Measurements from ENCODE around the gene SPC25. TPM values are rescaled to one million over a fixed set of nuclear protein-coding genes. Genes with fewer than 3 reads are reported as not detected.

The SPC25 gene
- total RNA-seq, 1 experiment from 2014 or later: 28.6 TPM

DNA sequence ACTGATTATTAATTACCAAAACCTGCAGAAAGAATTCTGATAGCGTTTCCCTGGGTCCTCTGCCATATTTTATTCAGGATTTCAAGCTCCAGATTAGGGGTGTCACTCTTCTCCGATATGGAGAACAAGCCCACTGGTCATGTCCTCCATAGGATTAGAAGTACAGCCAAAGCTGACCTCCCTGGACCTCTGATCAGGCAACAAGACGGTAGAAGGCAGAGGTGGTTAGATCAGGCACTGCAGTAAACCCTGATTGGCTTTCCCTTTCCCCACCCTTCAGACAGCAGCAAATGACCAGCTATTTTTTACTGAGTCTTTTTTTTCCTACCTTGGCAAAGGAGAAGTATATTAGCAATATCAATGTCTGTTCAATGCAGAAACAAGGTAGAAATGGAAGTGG lies 37.7 kb downstream of the SPC25 start:
- H3K9me3 Mint-ChIP-seq: peaks cover 6% of the 10 kb centered on the region
- H3K4me1 Mint-ChIP-seq: peaks cover 17% of the 10 kb centered on the region
- no peak for DNase-seq (ENCODE audit: low spot score)
- no peak overlapping the region for H3K4me3 Mint-ChIP-seq
- no peaks in the 10 kb centered on the region for H3K27me3 Mint-ChIP-seq (ENCODE audit: low read depth)
- peaks cover 10% of the 10 kb centered on the region for H3K36me3 Mint-ChIP-seq
- ChIA-PET POLR2A (no interaction called here), CTCF (interaction anchor here (0.7 kb wide), 1 partner anchor 506 kb away, joined by 3 read pairs; no protein-coding TSS in a partner anchor)
- TF ChIP-seq AR (CRISPR knock-in tag; IDR thresholded peaks at IDR 0.05) (no peak), RELA (CRISPR knock-in tag; IDR thresholded peaks at IDR 0.05; ENCODE audit: borderline replicate concordance) (no peak), ATF2 (CRISPR knock-in tag; IDR thresholded peaks at IDR 0.05; ENCODE audit: borderline replicate concordance, low read depth) (no peak), ATF1 (CRISPR knock-in tag; IDR thresholded peaks at IDR 0.05) (no peak), PRRX2 (CRISPR knock-in tag; IDR thresholded peaks at IDR 0.05) (no peak), NFYB (CRISPR knock-in tag; conservative IDR thresholded peaks at IDR 0.05; ENCODE audit: low read depth) (no peak), STAT6 (CRISPR knock-in tag; conservative IDR thresholded peaks at IDR 0.05; ENCODE audit: low read depth) (no peak), NR2C2 (CRISPR knock-in tag; IDR thresholded peaks at IDR 0.05) (no peak), ERG (CRISPR knock-in tag; IDR thresholded peaks at IDR 0.05) (no peak), ESRRA (CRISPR knock-in tag; IDR thresholded peaks at IDR 0.05; ENCODE audit: borderline replicate concordance) (no peak), SMAD3 (CRISPR knock-in tag; IDR thresholded peaks at IDR 0.05; ENCODE audit: borderline replicate concordance) (no peak), ZNF317 (CRISPR knock-in tag; IDR thresholded peaks at IDR 0.05; ENCODE audit: borderline replicate concordance, low read depth) (no peak), ZNF232 (CRISPR knock-in tag; IDR thresholded peaks at IDR 0.05) (no peak), CREB1 (CRISPR knock-in tag; IDR thresholded peaks at IDR 0.05) (no peak), IRF1 (CRISPR knock-in tag; IDR thresholded peaks at IDR 0.05) (no peak), NFATC4 (CRISPR knock-in tag; IDR thresholded peaks at IDR 0.05) (no peak)
- TF ChIP-seq, protein P1, sequence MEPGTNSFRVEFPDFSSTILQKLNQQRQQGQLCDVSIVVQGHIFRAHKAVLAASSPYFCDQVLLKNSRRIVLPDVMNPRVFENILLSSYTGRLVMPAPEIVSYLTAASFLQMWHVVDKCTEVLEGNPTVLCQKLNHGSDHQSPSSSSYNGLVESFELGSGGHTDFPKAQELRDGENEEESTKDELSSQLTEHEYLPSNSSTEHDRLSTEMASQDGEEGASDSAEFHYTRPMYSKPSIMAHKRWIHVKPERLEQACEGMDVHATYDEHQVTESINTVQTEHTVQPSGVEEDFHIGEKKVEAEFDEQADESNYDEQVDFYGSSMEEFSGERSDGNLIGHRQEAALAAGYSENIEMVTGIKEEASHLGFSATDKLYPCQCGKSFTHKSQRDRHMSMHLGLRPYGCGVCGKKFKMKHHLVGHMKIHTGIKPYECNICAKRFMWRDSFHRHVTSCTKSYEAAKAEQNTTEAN (CRISPR knock-in tag; IDR thresholded peaks at IDR 0.05): no peak
- ATAC-seq: no peak
- no peak overlapping the region for H3K27ac Mint-ChIP-seq
